HepG2 (cell line): ENCODE measurements around the gene BLVRB.

Experiments used
- ARNT ChIP-seq: fragments of 450-650 bp; IDR thresholded peaks from 2 replicates; pipeline ENCODE4 v1.6.1; 2017
- ATF2 ChIP-seq: sonication (generic); formaldehyde crosslinking; IDR thresholded peaks from 2 replicates; pipeline ENCODE4 v1.4.0; 2020; ENCODE audit warnings: missing genetic modification reagents
- CBX1 ChIP-seq: IDR thresholded peaks from one replicate; pipeline ENCODE4 v1.6.1; 2016; ENCODE audit warnings: antibody characterized with exemption, low read depth
- FOSL1 ChIP-seq: sonication (generic); formaldehyde crosslinking; IDR thresholded peaks from 2 replicates; pipeline ENCODE4 v1.9.0; 2021; ENCODE audit warnings: missing genetic modification reagents, borderline replicate concordance
- HNRNPUL1 ChIP-seq: fragments of 200-400 bp; formaldehyde crosslinking; IDR thresholded peaks from 2 replicates; pipeline ENCODE4 v1.6.1; 2017; ENCODE audit warnings: low read depth, mild to moderate bottlenecking, low read length, moderate library complexity
- RAD21 ChIP-seq: fragments of 450-650 bp; formaldehyde crosslinking; IDR thresholded peaks from 2 replicates; pipeline ENCODE4 v1.5.0; 2020; ENCODE audit warnings: mild to moderate bottlenecking
- ZBTB25 ChIP-seq: IDR thresholded peaks from 2 replicates; pipeline ENCODE4 v1.6.1; 2018; ENCODE audit warnings: missing genetic modification reagents
- ZMAT3 ChIP-seq: sonication (generic); formaldehyde crosslinking; conservative IDR thresholded peaks from 2 replicates; pipeline ENCODE4 v1.7.0; 2021; ENCODE audit warnings: missing genetic modification reagents
- ZNF362 ChIP-seq: sonication (generic); formaldehyde crosslinking; IDR thresholded peaks from 2 replicates; pipeline ENCODE4 v1.4.0; 2020; ENCODE audit warnings: missing genetic modification reagents, mild to moderate bottlenecking, borderline replicate concordance
- ZNF777 ChIP-seq: sonication (generic); formaldehyde crosslinking; IDR thresholded peaks from 2 replicates; pipeline ENCODE4 v1.4.0; 2020; ENCODE audit warnings: missing genetic modification reagents

- TF ChIP-seq HNRNPUL1 (no peak), FOSL1 (no peak), ZNF777 (no peak), ZBTB25 (CRISPR knock-in tag) (no peak), ZNF362 (no peak), ATF2 (no peak), ZMAT3 (CRISPR knock-in tag) (no peak), CBX1 (no peak), RAD21 (CRISPR knock-in tag) (no peak), ARNT (no peak)
These were observed 19.7 kb downstream of the BLVRB start for GRCh38 chr19:40445780-40446262.
